SKM-1 treated with dmso at 0.1 percent for 144 hours (cell line): ENCODE data around the gene AKAP6.

Experiments
- DNase-seq: peaks from one replicate; lab custom pipeline; 2025; ENCODE audit not compliant: unreplicated experiment; lab: John Stamatoyannopoulos, UW

AKAP6 gene

DNA sequence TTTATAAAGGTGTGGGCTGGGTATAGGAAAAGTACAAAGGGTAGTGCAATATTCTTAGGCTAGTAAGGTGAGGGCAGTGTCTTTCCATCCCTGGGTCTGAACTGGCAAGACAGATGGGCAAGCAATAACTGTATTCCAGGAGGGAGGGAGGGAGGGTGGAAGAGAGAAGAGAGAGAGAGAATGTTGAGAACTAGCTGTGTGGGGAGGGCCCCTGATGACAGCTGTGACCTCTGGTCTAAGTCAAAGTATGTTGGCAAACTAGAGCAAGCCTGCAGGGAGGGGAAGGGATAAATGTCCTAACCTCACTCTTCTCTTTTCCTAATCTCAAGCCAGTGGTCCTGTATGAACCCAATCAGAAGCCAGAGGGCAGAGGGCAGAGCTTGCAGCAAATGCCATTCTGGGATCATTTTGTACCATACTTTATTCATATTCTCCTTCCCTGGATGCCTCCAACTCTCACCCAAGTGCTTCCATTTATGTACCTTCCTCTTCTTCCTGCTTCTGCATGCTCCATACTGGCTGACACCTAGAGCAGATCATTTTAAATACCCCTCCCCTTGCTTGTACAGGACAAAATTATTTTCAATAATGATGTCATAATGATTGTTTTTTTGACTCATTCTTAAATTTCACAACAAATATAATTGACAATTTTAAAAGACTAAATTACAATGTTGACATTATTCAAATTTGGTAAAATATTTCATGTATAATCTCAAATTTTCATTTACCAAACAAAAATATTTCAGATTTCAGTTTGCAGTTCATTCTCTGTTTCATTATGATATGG is 75.9 kb downstream of the AKAP6 start:
- DNase-seq: no peak

DNA sequence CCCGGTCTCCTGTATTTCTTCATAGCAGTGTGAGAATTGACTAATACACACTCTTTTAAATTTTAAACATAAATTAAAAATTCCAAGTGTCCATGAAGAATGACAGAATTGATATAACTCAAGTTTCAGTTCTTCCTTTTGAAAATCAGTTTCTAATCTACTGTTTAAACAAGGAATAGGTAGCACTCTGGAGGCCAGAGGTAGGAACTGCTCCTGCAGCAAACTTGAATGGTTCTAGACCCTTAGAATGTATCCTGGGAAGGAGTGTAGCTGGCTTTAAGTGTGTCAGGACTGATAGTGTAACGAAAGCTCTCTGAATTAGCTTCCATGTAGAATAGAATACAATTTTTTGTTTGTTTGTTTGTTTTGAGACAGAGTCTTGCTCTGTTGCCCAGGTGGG is 76.8 kb downstream of the AKAP6 start:
- DNase-seq: no peak

DNA sequence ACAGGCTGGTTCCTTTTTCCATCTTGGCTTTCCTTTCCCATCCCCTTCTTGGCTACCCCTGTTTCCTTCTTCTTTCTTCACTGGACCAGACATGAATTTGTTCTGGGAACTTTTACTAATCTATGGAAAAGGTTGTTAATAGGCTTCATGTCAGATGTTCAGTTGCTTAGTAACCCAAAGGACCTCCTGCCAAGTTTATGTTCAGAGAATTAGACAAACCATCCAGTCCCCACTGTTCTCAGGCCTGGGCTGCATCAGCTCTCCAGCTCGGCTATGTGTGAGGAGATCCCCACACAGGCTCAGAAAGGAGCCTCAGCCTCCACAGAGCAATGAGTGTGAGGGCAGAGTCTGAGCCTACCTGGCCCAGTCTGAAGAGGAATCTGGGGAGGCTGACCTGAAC is 78.0 kb downstream of the AKAP6 start:
- no peak for DNase-seq

DNA sequence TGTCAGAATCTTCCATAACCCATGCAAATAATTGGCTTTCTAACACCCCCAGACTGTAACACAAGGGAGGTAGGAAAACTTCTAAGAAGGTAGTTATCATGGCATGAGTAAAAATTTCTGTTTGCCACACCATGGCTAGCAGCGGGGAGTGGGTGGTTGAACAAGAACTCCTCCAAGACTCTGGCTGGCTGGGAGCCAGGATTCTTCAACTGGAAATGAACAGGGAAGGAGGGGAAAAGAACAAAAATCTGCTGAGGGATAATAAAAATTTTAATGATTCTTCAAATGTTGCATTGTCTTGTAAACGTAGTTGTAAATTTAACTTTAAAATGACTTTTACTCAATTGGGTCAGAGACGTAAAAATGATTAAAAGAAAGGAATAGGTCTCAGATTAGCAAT is 78.9 kb downstream of the AKAP6 start:
- DNase-seq: no peak

DNA sequence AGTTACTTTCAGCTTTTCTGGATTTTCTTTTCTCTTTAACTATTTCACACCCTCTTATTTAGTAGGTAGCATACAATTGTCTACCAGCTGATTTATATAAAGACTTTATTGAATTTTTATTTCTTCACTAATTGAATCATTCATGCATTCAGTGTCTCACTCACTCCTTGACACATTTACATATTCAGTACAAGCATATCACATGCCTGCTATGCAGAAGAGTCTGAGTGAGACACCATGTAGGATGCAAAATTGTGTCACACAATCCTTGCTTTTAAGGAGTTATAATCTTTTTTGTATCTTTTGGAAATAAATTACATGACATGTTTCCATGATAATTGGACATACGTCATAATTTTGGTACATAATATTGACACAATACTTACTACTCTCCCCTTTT is 83.0 kb downstream of the AKAP6 start:
- no peak for DNase-seq

DNA sequence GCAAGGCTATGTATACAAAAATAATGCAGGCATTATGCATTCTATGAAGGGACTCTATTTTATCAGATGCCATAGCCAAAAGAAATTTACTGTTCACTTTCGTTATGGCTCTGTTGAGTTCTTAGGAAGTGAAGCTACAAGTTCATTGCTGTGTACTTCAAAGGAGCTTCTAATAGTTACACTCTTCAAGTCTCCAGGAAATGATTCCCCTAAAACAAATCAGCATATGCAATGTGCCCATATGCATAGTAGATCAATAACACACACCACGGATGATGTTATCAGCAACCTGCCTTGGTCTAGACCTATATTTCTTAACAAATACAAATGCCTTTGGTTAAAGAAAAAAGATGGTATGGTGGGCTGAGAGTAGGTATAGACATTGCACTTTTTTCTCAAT is 83.4 kb downstream of the AKAP6 start:
- DNase-seq: no peak

DNA sequence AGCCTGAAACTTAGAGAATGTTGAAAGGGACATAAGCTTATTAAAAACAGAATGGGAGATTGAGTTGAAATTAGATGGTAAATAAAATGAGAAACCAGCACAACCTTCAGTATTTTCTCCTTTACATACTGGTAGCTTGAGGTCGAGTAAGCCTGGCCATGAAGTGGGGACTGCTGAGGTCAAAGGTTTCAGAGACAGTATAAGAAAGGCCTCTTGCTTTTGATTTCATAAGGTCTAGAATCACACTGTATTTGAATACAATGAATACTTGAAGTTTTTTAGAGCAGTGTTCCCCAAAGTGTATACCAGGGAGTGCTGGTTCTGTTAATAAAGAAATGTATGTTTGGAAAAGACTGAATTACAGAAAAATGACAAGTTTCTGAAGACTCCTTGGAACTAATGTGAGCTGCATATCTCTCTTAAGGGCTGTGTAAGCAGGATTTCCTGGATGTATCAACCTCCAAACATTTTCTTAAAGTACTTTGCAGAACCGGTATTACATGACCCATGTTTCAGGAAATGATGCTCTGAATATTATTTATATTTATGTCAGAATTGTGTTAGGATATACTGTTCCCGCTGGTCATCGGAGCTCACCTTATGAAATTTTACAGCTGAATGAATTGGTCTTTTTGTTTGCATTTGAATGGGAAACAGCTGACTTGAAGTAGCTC is 85.0 kb downstream of the AKAP6 start:
- DNase-seq: no peak

DNA sequence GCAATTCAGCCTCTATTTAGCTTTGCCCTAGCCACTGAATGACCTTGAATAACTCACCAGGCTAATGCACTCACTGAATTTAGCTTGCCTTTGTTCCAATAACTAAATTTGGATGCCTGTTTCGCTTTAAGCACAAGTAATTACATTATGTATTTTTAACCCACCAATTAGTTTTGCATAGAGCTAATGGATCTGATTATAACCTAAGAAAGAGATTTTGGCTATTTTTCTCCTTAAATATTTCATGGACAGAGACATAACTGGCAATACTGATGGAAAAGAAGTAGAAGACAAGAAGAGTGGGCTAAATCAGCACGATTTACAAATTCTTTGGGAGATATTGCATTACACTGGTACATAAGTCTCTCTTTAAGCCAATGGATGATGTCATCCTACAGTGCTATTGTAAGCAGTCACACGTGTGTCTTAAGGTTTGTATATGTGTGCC is 85.7 kb downstream of the AKAP6 start:
- no peak for DNase-seq

DNA sequence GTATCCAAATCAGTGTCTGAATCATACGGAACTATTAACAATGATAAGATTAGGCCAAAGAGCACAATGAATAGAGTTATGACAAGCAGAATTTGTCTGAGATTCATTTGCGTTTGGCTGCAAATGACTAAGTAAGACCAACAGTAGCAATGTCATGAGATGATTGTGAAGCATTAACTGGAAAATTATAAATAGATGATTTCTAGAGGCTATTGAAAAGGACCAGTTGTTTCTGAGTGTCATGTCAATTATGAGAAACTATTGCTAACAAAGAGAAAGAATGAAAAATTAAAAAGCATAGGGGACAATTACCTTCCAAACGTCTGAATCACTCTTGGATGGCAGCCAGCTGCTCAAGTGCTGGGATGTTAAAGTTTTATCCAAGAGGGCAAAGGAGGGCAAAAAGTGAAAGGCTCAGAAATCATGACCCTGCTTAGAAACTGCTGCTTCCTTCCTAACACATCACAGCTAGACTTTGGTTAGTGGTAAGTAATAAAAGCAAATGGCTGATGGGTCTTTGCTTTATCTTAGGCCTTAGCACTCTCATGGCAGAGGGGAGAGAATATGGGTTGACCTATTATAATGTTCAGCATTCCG is 89.0 kb downstream of the AKAP6 start:
- no peak for DNase-seq

DNA sequence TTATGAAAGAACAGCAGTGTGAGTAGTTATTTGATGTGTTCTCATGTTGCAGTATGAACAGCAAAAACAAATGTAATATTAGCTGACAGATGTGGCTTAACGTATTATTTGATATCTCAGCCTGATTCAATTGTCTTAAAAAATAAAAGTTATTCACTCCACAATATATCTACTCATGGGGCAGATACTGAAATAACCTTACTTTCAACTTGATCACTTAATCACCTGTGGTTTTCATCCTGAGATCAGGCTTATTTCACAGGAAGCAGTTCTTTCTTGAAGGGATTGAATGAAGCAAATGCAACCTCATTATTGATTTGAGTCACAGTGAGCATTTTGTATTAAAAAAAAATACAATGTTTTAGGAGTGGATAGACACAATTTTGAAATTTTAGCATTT is 90.3 kb downstream of the AKAP6 start:
- no peak for DNase-seq

DNA sequence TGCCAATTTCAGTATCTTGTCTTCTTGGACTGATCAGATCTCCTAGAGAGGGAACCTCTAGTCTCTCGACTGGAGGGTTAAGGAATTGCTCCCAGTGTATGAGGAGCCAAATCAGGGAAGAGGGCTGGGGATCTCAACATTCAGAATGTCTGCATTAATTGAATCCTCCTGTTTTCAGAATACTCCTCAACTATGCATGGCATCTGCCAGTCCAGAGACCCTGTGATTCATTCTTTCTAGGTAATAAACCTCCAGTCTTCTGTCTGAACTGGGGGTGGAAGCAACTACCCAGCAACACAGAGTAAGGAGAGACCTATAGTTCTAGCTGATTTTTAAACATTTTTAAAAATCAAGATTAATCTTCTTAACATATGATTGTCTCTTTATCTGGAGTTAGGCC is 92.7 kb downstream of the AKAP6 start:
- no peak for DNase-seq

DNA sequence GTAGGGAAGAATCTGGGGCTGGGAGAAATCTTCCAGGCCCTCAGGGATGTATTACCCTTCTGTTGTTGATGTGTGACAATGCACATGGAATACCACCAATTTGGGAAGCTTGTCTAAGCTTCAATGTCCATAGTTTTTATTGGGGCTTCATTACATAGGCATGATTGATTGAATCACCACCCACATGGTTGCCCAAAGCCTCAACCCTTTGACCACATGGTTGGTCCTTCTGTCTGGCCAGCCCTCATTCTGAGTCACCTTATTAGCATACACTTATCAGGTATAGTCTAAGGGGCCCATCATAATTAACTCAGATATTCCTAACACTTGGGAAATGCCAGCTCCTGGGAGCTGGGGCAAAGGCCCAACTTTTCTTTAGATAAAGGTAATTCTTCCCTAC is 93.3 kb downstream of the AKAP6 start:
- DNase-seq: no peak

DNA sequence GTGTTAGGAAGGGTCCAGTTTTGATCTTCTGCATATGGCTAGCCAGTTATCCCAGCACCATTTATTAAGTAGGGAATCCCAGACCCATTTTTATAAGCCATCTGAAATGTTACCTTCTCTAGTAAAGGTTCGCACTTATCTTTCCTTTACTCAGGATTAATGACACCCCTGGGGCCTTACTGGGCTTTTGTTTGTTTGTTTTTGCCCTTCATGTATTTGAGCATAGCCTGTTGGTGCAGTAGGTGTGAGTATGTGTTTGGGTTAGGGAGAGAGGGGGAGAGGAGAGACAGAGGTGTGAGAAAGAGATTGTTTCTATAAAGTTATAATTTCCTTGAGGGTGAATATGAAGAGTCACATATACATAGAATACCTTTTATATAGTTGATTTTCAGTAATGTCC is 96.9 kb downstream of the AKAP6 start:
- DNase-seq: no peak

DNA sequence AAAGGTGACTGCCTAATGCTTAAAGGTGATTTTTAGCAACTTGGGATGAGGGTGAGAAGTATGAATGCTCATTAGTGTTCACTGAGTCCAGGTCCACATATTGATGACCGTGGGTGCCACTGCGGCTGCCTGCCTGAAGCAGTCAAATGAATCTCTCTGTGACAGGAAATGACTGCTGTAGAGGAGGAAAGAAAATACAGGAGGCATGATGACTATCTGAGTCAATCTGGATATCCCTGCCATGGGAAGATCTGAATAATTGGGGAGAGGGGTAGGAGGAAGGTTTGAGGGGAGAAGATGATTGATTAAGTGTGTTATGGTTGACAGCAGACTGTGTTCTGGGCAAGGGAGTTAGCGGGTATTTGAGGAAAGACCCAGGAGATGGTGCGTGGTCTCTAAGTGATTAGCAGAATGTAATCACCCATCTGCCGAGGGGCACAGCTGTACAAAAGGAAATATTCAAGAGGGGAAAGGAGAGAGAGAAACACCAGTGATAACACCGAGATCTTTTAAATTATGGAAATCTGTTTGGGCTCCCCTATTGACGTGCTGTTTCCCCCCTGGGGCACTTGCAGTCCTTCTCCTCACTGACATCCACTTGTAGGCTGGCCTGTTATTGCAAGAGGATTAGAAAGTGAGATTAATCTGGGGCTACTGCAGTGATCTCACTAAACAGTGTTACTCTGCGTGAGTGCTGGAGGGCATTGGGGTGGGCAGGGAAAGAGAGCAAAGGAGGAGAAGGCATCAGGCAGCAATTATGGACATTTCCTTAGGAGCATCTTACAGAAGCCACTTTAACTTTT is 97.7 kb downstream of the AKAP6 start:
- DNase-seq: no peak

DNA sequence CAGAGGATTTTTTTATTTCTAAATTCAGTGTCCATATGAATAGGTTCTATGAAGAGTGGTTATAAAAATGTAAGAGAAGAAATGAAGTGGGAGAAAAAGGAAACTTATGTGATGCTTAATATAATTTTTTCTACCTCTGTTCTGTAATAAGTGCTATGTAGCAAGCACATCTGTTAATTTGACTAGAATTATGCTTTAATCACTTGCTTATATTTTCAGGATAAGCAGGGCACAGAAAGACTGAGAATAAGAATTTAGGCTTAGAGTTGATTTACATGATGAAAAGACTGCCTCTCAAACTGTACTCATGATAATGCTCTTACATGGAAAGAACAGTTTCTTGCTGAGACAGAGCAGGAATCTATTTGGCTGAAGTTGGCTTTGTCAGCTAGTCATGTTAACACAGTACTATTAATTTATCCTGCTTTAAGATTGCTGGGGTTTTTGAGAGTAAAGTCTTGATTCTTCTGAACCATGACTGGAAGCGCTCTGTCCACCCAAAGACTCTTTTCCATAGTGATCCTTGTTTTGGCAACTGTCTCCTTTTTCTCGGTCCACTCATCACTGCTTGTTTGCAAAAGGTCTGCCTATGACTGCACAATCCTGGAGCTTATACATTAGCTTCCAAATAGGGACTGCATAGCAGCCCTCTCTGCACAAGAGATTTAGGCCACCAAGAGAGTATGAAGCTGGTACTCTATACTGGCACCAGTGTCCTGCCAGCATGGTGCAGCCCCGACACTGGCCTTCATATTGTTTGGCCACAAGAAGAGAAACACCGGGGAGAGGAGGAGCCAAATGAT is 98.8 kb downstream of the AKAP6 start:
- no peak for DNase-seq

DNA sequence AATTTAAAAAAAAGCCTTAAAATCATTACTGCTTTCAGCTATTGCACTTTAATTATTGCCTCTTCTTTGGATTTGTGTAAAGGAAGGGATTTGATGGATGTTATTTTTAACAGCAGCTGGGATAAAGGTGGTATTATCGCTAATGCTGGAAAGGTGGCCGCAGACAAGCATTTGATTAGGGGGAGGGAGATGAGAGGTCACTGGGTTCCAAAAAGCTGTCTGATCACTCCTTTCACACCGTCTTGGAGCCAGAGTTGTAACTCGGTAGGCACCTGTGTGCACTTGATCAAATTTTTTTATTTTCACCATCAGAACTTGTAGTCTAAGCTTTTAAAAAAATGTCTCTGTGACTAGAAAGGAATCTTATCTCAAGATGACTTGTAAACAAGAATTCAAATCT is 99.8 kb downstream of the AKAP6 start:
- no peak for DNase-seq

DNA sequence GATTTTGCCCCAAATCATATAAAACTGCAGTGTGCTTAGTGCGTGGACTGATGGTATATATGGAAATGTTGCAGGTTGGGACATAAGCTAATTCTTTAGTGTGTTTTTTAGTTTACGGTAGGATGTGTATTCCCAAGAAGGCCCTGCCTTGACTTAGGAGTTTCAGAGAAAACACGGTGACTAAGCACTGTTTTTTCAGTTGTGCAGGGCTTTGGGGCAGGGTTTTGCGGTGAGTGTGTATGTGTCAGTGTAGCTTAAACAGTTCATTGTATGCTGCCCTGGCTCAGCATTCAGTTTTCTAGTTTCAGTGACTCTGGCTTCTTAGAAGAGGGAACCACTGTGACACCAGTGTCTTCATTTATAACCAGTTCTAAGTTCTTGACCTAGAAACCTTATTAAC is 101.2 kb downstream of the AKAP6 start:
- DNase-seq: no peak

DNA sequence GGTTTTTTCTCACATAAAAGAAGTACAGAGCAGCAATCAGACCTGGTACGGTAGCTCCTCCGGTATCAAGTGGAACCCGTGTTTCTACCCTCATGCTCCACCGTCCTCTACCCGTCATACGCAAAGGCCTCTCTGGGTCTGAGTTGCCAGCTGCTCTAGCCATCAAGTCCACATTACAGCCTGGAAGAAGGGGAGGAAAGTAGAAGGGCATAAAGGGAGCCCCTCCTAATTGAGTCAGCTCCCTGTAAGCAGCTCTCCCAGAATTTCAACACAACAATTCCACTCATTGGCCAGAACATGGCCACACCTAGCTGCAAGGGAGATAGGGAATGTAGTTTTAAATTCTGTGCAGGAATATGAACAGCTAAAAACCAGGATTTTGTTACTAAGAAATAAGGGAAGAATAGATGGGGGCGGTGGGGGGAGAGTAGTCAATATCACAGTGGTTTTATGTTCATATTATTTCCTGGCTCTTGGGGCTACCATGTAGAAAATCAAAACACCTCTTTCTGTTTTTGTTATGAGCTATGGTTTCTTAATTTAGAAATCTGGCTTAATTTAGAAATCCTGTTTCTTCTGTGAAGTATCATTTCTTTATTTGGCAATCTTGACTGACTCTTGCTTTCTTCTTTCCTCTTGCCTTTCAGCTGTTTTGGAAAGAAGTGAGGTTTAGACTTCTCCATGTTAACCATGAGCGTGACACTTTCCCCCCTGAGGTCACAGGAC is 103.9 kb downstream of the AKAP6 start:
- DNase-seq: no peak

DNA sequence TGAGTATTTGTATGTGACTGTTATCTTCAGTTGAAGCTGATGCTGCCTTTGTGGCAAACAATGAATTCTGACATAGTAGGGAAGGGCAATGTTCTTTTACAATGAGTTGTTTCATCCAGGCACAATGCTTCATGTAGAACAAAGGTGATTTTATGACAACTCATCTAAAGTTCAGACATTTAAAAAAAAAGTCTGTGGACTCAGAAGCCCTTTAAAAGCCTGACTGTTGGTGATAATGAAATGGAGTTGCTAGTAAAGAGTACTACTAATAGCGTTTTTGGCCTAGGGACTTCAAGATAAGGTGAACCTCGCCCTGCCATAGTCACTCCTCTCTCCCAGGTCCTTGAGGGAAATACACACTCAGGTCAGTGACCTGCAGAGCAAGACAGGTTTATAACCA is 105.1 kb downstream of the AKAP6 start:
- DNase-seq: no peak

DNA sequence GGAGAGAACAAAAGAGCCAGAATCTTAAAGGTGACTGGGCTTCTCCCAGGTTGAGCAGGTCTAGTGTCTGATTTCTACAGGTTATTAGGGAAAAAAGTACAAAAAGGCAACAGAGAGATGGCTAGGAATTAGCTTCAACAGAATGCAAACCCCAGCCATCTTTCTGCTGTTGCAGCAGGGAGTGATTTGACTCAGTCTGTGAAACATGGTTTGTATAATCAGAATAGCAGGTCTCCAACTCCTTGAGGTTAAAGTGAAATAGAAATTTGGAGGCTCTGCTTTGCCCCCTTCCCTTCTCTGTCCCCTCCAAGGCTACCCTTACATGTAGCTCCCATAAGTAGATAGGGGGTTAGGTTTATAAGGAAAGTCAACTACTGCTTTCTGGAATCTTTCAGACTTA is 105.8 kb downstream of the AKAP6 start:
- DNase-seq: no peak
